Measurements from ENCODE around the gene WDR87.

GRCh38 chr19:37946132-37946531 is 39.7 kb upstream of the WDR87 start:
- TF ChIP-seq POLR2A (IDR thresholded peaks at IDR 0.05), result no peak
- no peak for TF ChIP-seq CTCF (IDR thresholded peaks at IDR 0.05)
